Kidney glomerular epithelial cell (primary cell): ENCODE data around the gene KLHL13.
A peak's percentile ranks its signal among the peaks of the same experiment; 100 is the strongest.
"Not testable (repeated sequence)": the region's sequence is repeated elsewhere in the genome, so short reads cannot be mapped to it uniquely, and the experiment has no call there.

Source experiments
- DNase-seq: peaks from one replicate; lab custom pipeline; 2025; lab: John Stamatoyannopoulos, UW

The KLHL13 gene

GRCh38 chrX:118074196-118074595, 42.4 kb downstream of the KLHL13 start:
- no peak for DNase-seq

GRCh38 chrX:118066867-118067515, 49.6 kb downstream of the KLHL13 start:
- DNase-seq: no peak

DNA sequence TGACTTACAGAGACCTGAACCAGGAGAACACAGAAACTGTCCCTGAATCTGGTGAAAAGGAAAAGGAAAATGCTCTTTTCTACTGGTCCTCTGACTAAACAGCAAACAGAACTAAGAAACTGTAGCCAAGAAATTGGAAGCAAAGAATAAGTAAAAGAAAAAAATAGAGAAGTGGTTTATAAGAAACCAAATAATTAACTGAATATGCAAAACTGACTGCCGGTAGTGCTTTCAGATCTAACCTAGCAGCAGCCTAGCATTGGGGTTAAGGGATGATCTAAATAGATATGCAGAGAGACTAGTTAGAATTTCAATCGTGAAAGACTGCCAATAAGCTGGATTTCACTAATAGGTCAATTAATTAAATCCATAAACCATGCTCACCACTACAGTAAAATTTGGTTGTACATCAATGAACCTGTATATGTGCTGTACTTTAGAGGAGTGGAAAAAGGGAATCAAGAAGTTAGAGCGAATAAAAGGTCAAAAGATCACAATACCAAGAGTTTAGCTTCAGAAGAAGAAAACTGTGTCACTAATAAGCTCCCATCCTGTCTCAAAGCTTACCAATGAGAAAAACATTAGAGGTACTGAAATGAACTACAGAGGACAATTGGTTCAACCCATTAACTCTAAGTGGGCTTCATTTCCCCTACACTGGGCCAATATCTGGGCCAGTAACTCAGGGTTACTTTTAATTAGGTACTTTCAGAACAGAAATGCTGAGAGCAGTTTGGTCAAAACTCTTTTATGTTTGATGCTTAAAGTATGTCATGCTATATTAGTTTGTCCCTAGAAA, 53.6 kb downstream of the KLHL13 start:
- DNase-seq: no peak

DNA sequence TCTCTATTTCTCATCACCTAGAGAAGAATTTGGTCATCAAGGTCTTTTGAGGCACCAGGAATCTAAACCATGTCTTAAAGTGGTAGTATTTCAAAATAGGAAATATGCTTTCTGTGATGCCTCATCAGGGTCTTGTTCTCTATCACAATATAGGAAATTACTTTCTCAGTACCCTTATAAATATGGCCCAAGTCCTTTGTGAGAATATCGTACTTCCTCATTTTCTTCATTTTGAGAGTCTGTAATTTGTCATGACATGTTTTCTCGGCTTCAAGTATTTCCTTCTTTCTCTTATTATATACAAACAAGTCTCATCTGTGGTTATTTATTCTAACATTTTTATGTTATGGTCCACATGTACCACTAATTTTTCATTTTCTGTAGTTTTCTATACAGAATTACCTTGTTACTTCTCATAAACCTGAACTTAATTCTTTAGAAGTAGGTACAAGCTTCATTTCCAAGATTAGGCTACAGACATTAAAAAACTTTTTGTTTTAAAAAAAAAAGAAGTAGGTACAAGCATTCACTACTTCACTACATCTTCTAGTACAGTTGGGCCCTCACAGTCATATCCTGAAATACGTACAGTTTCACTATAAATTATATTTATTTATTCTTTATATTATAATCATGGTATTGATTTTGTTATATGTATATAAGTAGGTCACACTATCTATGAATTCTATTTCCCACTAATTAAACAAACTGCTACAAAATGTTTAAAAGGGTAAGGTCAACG, 54.4 kb downstream of the KLHL13 start:
- DNase-seq: no peak

DNA sequence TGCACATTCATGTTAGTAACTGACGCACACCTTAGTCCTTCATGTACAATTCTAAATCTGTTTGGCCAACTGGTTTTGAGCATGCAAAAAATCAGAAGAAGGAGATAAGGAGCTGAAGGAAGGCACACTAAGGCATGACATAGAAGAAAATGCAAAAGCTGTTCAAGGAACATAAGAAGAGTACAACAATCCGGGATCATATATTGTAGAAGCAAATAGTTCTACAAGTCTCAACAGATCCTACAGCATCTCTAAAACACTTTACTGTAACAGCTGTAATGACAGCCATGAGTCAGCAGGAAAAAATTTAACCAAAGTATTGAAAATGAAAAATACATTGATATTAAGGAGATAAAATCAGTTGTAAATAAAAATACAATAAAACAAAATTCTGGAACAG, 57.7 kb downstream of the KLHL13 start:
- no peak for DNase-seq

GRCh38 chrX:118056870-118057269, 59.7 kb downstream of the KLHL13 start:
- DNase-seq: no peak

DNA sequence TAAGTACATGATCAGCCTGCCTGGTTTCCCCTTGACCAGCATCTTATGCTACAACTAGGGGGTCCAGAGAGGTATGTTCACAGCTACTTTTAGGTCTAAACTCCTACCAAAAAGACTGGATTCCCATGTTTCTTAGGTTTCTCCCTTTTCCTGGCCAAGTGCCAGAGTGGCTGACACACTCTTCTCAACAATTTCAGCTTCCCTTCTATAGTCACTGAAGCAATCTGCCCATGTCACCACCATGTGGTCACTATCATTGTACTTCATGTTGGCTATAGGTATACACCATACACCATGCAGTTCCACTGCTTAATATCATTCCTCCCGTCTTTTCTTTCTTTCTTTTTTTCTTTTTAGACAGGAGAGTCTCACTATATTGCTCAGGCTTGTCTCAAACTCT, 66.9 kb downstream of the KLHL13 start:
- DNase-seq: peak; percentile 16

- no peak for DNase-seq
These were observed 69.0 kb downstream of the KLHL13 start for GRCh38 chrX:118047446-118048186.

DNA sequence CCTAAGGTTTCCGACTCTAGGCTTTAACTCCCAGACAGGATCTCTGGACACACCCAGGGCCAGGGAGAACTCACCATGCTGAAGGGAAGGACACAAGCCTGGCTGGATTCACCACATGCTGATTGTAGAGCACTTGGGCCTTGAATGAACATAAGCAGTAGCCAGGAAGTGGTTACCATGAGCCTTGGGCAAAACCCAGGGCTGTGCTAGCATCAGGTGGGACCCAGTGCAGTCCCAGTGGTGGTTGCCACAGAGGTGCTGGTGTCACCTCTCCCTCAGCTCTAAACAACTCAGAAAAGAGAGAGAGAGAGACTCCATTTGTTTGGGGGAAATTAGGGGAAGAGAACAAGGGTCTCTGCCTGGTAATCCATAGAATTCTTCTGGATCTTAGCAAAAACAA, 77.0 kb downstream of the KLHL13 start:
- no peak for DNase-seq

- DNase-seq: no peak
These were observed 77.8 kb downstream of the KLHL13 start for GRCh38 chrX:118038614-118039365.

- DNase-seq: no peak
These were observed 90.0 kb downstream of the KLHL13 start for GRCh38 chrX:118026631-118027030.

DNA sequence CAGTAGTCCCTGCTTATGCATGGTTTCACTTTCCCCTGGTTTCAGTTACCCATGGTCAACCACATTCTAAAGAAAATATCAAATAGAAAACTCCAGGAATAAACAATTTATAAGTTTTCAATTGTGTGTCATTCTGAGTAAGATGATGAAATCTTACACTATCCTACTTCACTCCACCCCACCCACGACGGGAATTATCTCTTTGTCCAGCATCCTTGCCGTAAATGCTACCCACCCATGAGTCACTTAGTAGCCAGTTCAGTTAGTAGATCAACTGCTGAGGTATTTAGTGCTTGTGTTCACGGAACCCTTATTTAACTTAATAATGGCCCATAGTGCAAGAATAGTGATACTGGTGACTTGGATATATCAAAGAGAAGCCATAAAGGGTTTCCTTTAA, 91.4 kb downstream of the KLHL13 start:
- no peak for DNase-seq

DNA sequence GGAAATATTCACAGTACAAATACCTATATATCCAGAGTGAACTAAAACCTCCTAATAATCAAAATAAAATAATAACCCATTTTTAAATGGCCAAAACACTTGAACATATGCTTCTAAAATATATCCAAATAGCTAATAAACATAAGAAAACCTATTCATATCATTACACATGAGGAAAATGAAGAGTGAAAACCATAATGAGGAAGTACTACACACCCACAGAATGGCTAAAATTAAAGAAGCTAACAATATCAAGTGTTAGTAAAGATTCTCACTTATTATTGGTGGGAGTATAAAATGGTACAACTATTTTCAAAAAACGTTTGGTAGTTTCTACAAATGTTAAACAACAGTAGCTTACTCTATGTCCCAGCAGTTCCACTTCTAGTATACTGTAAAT, 92.1 kb downstream of the KLHL13 start:
- no peak for DNase-seq

DNA sequence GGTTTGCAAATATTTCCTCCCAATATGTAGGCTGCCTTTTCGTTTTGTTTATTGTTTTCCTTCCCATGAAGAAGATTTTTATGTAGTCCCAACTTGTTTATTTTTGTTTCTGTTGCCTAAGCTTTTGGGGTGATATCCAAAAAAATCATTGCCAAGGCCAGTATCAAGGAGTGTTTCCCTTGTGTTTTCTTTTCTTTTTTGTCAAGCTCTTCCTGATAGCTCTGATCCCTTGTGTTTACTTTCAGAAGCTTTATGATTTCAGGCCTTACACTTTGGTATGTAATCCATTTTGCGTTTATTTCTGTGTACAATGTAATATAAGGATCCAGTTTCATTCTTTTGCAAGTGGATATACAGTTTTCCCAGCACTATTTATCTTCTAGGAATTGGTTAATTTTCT, 93.9 kb downstream of the KLHL13 start:
- no peak for DNase-seq

DNA sequence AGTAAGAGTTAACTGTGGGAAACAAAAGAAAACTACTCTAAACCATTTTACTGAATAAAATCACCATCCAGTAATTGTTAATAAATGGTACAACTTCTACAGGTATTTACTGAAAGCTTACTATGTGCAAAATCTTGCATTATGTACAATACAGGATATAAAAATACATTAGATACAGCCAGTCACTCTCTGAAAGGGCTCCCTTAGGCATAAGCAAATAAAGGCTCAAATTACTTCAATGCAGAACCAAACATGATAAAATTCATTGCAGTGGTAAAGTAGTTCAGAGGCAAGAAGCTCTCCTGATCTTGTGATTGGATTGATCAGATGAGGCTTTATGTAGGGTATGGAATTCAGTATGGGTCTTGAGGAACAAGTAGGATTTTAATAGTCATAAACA, 100.2 kb downstream of the KLHL13 start:
- no peak for DNase-seq

DNA sequence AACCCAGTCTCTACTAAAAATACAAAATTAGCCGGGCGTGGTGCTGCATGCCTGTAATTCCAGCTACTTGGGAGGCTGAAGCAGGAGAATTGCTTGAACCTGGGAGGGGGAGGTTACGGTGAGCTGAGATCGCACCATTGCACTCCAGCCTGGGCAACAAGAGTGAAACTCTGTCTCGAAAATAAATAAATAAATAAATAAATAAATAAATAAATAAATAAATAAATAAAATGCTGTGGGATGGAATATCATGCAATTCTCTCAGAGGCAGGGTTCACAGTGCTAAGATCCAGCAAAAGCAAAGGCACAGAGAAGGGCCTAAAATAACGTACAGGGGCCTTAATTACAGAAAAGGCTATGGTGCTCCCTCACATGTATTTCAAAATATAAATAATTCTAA, 114.2 kb downstream of the KLHL13 start:
- not testable (repeated sequence) for DNase-seq

- no peak for DNase-seq
These were observed 116.1 kb downstream of the KLHL13 start for GRCh38 chrX:118000518-118000917.

- DNase-seq: peak; percentile 65
These were observed 118.4 kb downstream of the KLHL13 start for GRCh38 chrX:117998171-117998570.

- no peak for DNase-seq
These were observed 119.6 kb downstream of the KLHL13 start for GRCh38 chrX:117996918-117997480.

- DNase-seq: no peak
These were observed 120.2 kb downstream of the KLHL13 start for GRCh38 chrX:117996408-117996807.

- no peak for DNase-seq
These were observed 121.2 kb downstream of the KLHL13 start for GRCh38 chrX:117995378-117995777.
